H1 (cell line): ENCODE data around the gene VMP1. TPM values are rescaled to one million over a fixed set of nuclear protein-coding genes. Genes with fewer than 3 reads are reported as not detected.

ENCODE experiments used
- CTCF ChIA-PET: fragments of 300-600 bp; sonication (Branson Sonifier 250); formaldehyde crosslinking; loops from one replicate; lab custom pipeline; 2021; ENCODE audit not compliant: partially characterized antibody; lab: Charles Lee
- POLR2A ChIA-PET: fragments of 300-600 bp; sonication (Branson Sonifier 250); formaldehyde crosslinking; loops from one replicate; lab custom pipeline; 2021; ENCODE audit warnings: inconsistent platforms; ENCODE audit not compliant: partially characterized antibody; lab: Charles Lee
- DNase-seq, 2 experiments: peaks; one replicate each; pipeline versions ENCODE4 v3.0.0 to v3.0.0-alpha.2; 2010 to 2022; ENCODE audit warnings: low spot score in 2 of 2, low read depth in 1 of 2, mixed read lengths in 1 of 2
- FAIRE-seq: peaks from 2 replicates; lab custom pipeline; 2011; peaks lifted over from hg19 to GRCh38; lab: Jason Lieb, UNC
- H2AFZ ChIP-seq: 2 replicates; pipeline ENCODE4 v1.8.1; 2012; ENCODE audit warnings: low read length, inconsistent platforms
- H2AK5ac ChIP-seq: 2 replicates; pipeline ENCODE4 v1.6.1; 2013; ENCODE audit warnings: low read depth, low read length
- H2BK120ac ChIP-seq: replicated peaks from 2 replicates; pipeline ENCODE3; 2013; ENCODE audit warnings: low read depth, low read length, inconsistent platforms
- H2BK12ac ChIP-seq: 2 replicates; pipeline ENCODE4 v1.6.1; 2013; ENCODE audit warnings: low read depth, low read length
- H2BK15ac ChIP-seq: 2 replicates; pipeline ENCODE4 v1.6.1; 2013; ENCODE audit warnings: low read length
- H2BK20ac ChIP-seq: 2 replicates; pipeline ENCODE4 v1.6.1; 2013; ENCODE audit warnings: low read length
- H2BK5ac ChIP-seq: 2 replicates; pipeline ENCODE4 v1.6.1; 2013; ENCODE audit warnings: low read depth, low read length
- H3K14ac ChIP-seq: 2 replicates; pipeline ENCODE4 v1.6.1; 2013; ENCODE audit warnings: inconsistent platforms; ENCODE audit not compliant: insufficient read length
- H3K18ac ChIP-seq: 2 replicates; pipeline ENCODE4 v1.6.1; 2013; ENCODE audit warnings: low read length; ENCODE audit errors: extremely low read depth
- H3K23ac ChIP-seq: 2 replicates; pipeline ENCODE4 v1.6.1; 2013; ENCODE audit warnings: inconsistent platforms; ENCODE audit not compliant: insufficient read length
- H3K23me2 ChIP-seq: 2 replicates; pipeline ENCODE4 v1.6.1; 2013; ENCODE audit warnings: low read depth, low read length
- H3K27ac ChIP-seq: 2 replicates; pipeline ENCODE4 v1.6.1; 2011; ENCODE audit warnings: low read depth, low read length, inconsistent platforms
- H3K27me3 ChIP-seq, 4 experiments: replicated peaks in 1 of 4; 1 replicate in 1 of 4; 2 replicates in 3 of 4; pipeline versions ENCODE4 v1.6.1 to v1.8.1; 2011 to 2013; ENCODE audit warnings: low read length in 3 of 4, mild to moderate bottlenecking in 3 of 4, inconsistent platforms in 2 of 4, mixed read lengths in 2 of 4, moderate library complexity in 1 of 4; ENCODE audit not compliant: control insufficient read depth in 3 of 4, insufficient read depth in 3 of 4; ENCODE audit errors: extremely low read depth in 1 of 4
- H3K36me3 ChIP-seq, 4 experiments: 2 replicates each; pipeline versions ENCODE4 v1.6.1 to v1.8.1; 2011 to 2013; ENCODE audit warnings: mild to moderate bottlenecking in 4 of 4, low read length in 3 of 4, moderate library complexity in 2 of 4, control low read depth in 1 of 4, inconsistent platforms in 1 of 4; ENCODE audit not compliant: insufficient read depth in 4 of 4, control insufficient read depth in 2 of 4
- H3K4ac ChIP-seq: replicated peaks from 2 replicates; pipeline ENCODE3; 2013; ENCODE audit warnings: low read length, low read depth, mixed read lengths, inconsistent platforms; ENCODE audit not compliant: insufficient read length
- H3K4me1 ChIP-seq, 4 experiments: replicated peaks in 1 of 4; 1 replicate in 1 of 4; 2 replicates in 3 of 4; pipeline versions ENCODE4 v1.6.1 to v1.8.1; 2011 to 2013; ENCODE audit warnings: low read length in 3 of 4, inconsistent platforms in 2 of 4, mixed read lengths in 1 of 4; ENCODE audit not compliant: insufficient read depth in 4 of 4, control insufficient read depth in 3 of 4
- H3K4me2 ChIP-seq, 2 experiments: 2 replicates each; pipeline versions ENCODE4 v1.6.1 to v1.8.1; 2011 to 2013; ENCODE audit warnings: low read depth in 2 of 2, low read length in 2 of 2, control low read depth in 1 of 2, inconsistent platforms in 1 of 2, mild to moderate bottlenecking in 1 of 2; ENCODE audit not compliant: insufficient read depth in 1 of 2
- H3K4me3 ChIP-seq, 4 experiments: fragments of 200-600, 300-600 bp in 1 of 4; sonication (generic), shearing (Covaris generic), sonication (Bioruptor Twin) in 1 of 4; 2 replicates each; pipeline versions ENCODE4 v1.5.1 to v1.8.1; 2011 to 2016; ENCODE audit warnings: low read length in 4 of 4, low read depth in 3 of 4, control low read depth in 2 of 4, inconsistent platforms in 2 of 4, mild to moderate bottlenecking in 2 of 4, mixed read lengths in 1 of 4, moderate library complexity in 1 of 4; ENCODE audit not compliant: insufficient read depth in 2 of 4; ENCODE audit errors: extremely low read depth in 1 of 4
- H3K56ac ChIP-seq: replicated peaks from 2 replicates; pipeline ENCODE3; 2013; ENCODE audit warnings: low read depth, mild to moderate bottlenecking, mixed read lengths, low read length, inconsistent platforms; ENCODE audit not compliant: insufficient read length
- H3K79me1 ChIP-seq: 2 replicates; pipeline ENCODE4 v1.6.1; 2013; ENCODE audit warnings: low read depth, low read length, control low read depth
- H3K79me2 ChIP-seq, 2 experiments: 2 replicates each; pipeline versions ENCODE4 v1.6.1 to v1.8.1; 2012 to 2013; ENCODE audit warnings: low read length in 2 of 2, mild to moderate bottlenecking in 2 of 2, inconsistent platforms in 1 of 2; ENCODE audit not compliant: insufficient read depth in 2 of 2, control insufficient read depth in 1 of 2
- H3K9ac ChIP-seq, 4 experiments: replicated peaks in 1 of 4; 1 replicate in 1 of 4; 2 replicates in 3 of 4; pipeline versions ENCODE4 v1.6.1 to v1.8.1; 2011 to 2013; ENCODE audit warnings: low read depth in 3 of 4, low read length in 3 of 4, control low read depth in 2 of 4, mild to moderate bottlenecking in 2 of 4, moderate library complexity in 2 of 4, inconsistent platforms in 1 of 4; ENCODE audit errors: extremely low read depth in 1 of 4
- H3K9me3 ChIP-seq, 2 experiments: 2 replicates each; pipeline versions ENCODE4 v1.6.1 to v1.8.1; 2012 to 2013; ENCODE audit warnings: mild to moderate bottlenecking in 2 of 2, moderate library complexity in 2 of 2, control low read depth in 1 of 2, inconsistent platforms in 1 of 2, low read depth in 1 of 2, low read length in 1 of 2, mixed read lengths in 1 of 2; ENCODE audit not compliant: insufficient read depth in 2 of 2
- H4K20me1 ChIP-seq, 2 experiments: replicated peaks in 1 of 2; 2 replicates each; pipeline versions ENCODE3 to v1.8.1; 2011 to 2013; ENCODE audit warnings: inconsistent platforms in 2 of 2, low read length in 2 of 2, mild to moderate bottlenecking in 1 of 2; ENCODE audit not compliant: insufficient read depth in 2 of 2, control insufficient read depth in 1 of 2
- H4K5ac ChIP-seq: 2 replicates; pipeline ENCODE4 v1.6.1; 2013; ENCODE audit warnings: low read length, low read depth, mixed read lengths, inconsistent platforms; ENCODE audit not compliant: insufficient read length
- H4K8ac ChIP-seq: 2 replicates; pipeline ENCODE4 v1.8.0; 2013; ENCODE audit warnings: mild to moderate bottlenecking, moderate library complexity, low read length, inconsistent platforms; ENCODE audit not compliant: insufficient read depth; ENCODE audit errors: extremely low read depth
- H4K91ac ChIP-seq: replicated peaks from 2 replicates; pipeline ENCODE3; 2013; ENCODE audit warnings: low read length, mixed read lengths, inconsistent platforms; ENCODE audit not compliant: insufficient read length
- ATF2 ChIP-seq: IDR thresholded peaks from 2 replicates; pipeline ENCODE4 v1.6.1; 2012; ENCODE audit warnings: low read length, inconsistent platforms
- BACH1 ChIP-seq: IDR thresholded peaks from 2 replicates; pipeline ENCODE4 v1.6.1; 2012; ENCODE audit warnings: low read length, improper control_type of control experiment
- CBX5 ChIP-seq: fragments of 300-800, 300-1000 bp; sonication (generic); IDR thresholded peaks from 2 replicates; pipeline ENCODE4 v1.7.1; 2016; ENCODE audit warnings: antibody characterized with exemption, low read length, low read depth
- CHD1 ChIP-seq: IDR thresholded peaks from 2 replicates; pipeline ENCODE4 v1.6.1; 2012; ENCODE audit warnings: low read depth, low read length, improper control_type of control experiment
- CHD2 ChIP-seq: IDR thresholded peaks from 2 replicates; pipeline ENCODE4 v1.6.1; 2012; ENCODE audit warnings: low read length, improper control_type of control experiment
- EZH2 ChIP-seq: fragments of 200-600 bp; sonication (generic); IDR thresholded peaks from 2 replicates; pipeline ENCODE4 v1.7.1; 2012; ENCODE audit warnings: low read depth, mild to moderate bottlenecking, moderate library complexity, low read length, inconsistent platforms; ENCODE audit not compliant: severe bottlenecking
- GTF2F1 ChIP-seq: IDR thresholded peaks from 2 replicates; pipeline ENCODE4 v1.6.1; 2012; ENCODE audit warnings: low read depth, low read length, improper control_type of control experiment, borderline replicate concordance
- KDM1A ChIP-seq: fragments of 200-600, 300-600 bp; sonication (generic); IDR thresholded peaks from 2 replicates; pipeline ENCODE4 v1.7.1; 2016; ENCODE audit warnings: mild to moderate bottlenecking, low read length, borderline replicate concordance
- KDM5A ChIP-seq: fragments of 200-600 bp; IDR thresholded peaks from 2 replicates; pipeline ENCODE4 v1.7.1; 2012; ENCODE audit warnings: mild to moderate bottlenecking, low read length, inconsistent platforms, mixed read lengths
- MAFK ChIP-seq: IDR thresholded peaks from 2 replicates; pipeline ENCODE4 v1.6.1; 2012; ENCODE audit warnings: low read depth, mild to moderate bottlenecking, improper control_type of control experiment, low read length
- SIN3A ChIP-seq, 2 experiments: IDR thresholded peaks in 1 of 2; conservative IDR thresholded peaks in 1 of 2; 2 replicates each; pipeline ENCODE4 v1.6.1; 2011 to 2012; ENCODE audit warnings: low read length in 2 of 2, improper control_type of control experiment in 1 of 2, low read depth in 1 of 2, mild to moderate bottlenecking in 1 of 2
- TCF12 ChIP-seq: IDR thresholded peaks from 2 replicates; pipeline ENCODE4 v1.6.1; 2011; ENCODE audit warnings: low read depth, mild to moderate bottlenecking, low read length
- TEAD4 ChIP-seq: IDR thresholded peaks from 2 replicates; pipeline ENCODE4 v1.6.1; 2012; ENCODE audit warnings: low read depth, low read length, inconsistent platforms, mixed read lengths
- WGBS, 2 experiments: shearing (Covaris generic) in 1 of 2; methylation state at CpG; one replicate each; pipeline versions ENCODE4 v1.1.6 to v1.1.7; 2013 to 2015; ENCODE audit warnings: low lambda C conversion rate in 2 of 2, mixed read lengths in 2 of 2, inconsistent platforms in 1 of 2, low coverage in 1 of 2, missing lambda C conversion rate in 1 of 2; ENCODE audit not compliant: insufficient replicate concordance in 2 of 2, insufficient coverage in 1 of 2, insufficient read length in 1 of 2; ENCODE audit errors: extremely low coverage in 1 of 2, missing lambda C conversion rate in 1 of 2; 5-methylcytosine and 5-hydroxymethylcytosine counted together
- polyA plus RNA-seq, 7 experiments: library from polyadenylated mRNA; depleted of rRNA in 3 of 7; stranded (reverse) in 5 of 7; unstranded in 2 of 7; fragments of >200 nt in 5 of 7; fragments of 200-250 nt in 2 of 7; gene quantifications; 1 replicate in 5 of 7; 2 replicates in 1 of 7; 4 replicates in 1 of 7; pipeline versions ENCODE4 v1.2.1 to v1.2.3, GENCODE V29; 2011 to 2013; ENCODE audit warnings: missing spikeins in 2 of 7, mixed read lengths in 2 of 7
- total RNA-seq: library from RNA; stranded (reverse); fragmentation: NEBNext Ultra II Directional; extraction: Animal tissue kit (Norgen Biotek cat#: 25700); gene quantifications from 2 replicates; pipeline ENCODE4 v1.2.1, GENCODE V29; 2021

Gene VMP1
- total and polyA plus RNA-seq, 2 of the 8 experiments (the other 6 are each of a cell fraction or from before 2014, with no cell fraction given) = 45.0 to 92.7 TPM

- no peak for FAIRE-seq
- H4K8ac ChIP-seq = no peak overlapping the region
- H3K23ac ChIP-seq = no peak overlapping the region
- POLR2A ChIA-PET = interaction anchor here (0.6 kb wide), 1 partner anchor 370 kb away, joined by 4 read pairs; no protein-coding TSS in a partner anchor
- H3K23me2 ChIP-seq = no peaks in the 10 kb centered on the region
- H3K9ac ChIP-seq = no peak overlapping the region
- H3K79me2 ChIP-seq = no peaks in the 10 kb centered on the region
- no peak overlapping the region for H2BK120ac ChIP-seq
- H3K18ac ChIP-seq = no peak overlapping the region
- WGBS, 2 experiments = 93% methylated on average over 7 of the region's 7 CpGs; no CpG with 5 or more reads in 1 of the 2 experiments
- H3K36me3 ChIP-seq = peaks cover 20 to 95% (median 70%) of the 10 kb centered on the region in 4 experiments
- no peak overlapping the region for H3K4me3 ChIP-seq
- no peak overlapping the region for H2BK20ac ChIP-seq
- H2BK12ac ChIP-seq = no peak overlapping the region
- H2BK5ac ChIP-seq = no peak overlapping the region
- DNase-seq = no peak
- no peaks in the 10 kb centered on the region for H3K27me3 ChIP-seq
- no peak overlapping the region for H4K91ac ChIP-seq
- H4K20me1 ChIP-seq = peaks cover 2% of the 10 kb centered on the region in 2 experiments
- no peak overlapping the region for H2AFZ ChIP-seq
- H3K4me1 ChIP-seq = no peaks in the 10 kb centered on the region
- no peak overlapping the region for H3K56ac ChIP-seq
- TF ChIP-seq CHD2 (no peak), CBX5 (no peak), SIN3A (conservative IDR thresholded peaks at IDR 0.05 in 1 of 2, IDR thresholded peaks at IDR 0.05 in 1 of 2; ENCODE audit: low read depth in 1 of 2, low read length in 2 of 2) (no peak), ATF2 (no peak), KDM5A (no peak), CHD1 (no peak), GTF2F1 (no peak), MAFK (no peak), KDM1A (no peak), TEAD4 (no peak), TCF12 (no peak), EZH2 (no peak), BACH1 (no peak)
- CTCF ChIA-PET = interaction anchor here (0.6 to 1.1 kb wide), 3 partner anchors 68 to 1546 kb away, joined by 3 to 4 read pairs (median 3); no protein-coding TSS in a partner anchor
- H3K79me1 ChIP-seq = no peaks in the 10 kb centered on the region
- no peak overlapping the region for H4K5ac ChIP-seq
- H2AK5ac ChIP-seq = no peak overlapping the region
- no peak overlapping the region for H2BK15ac ChIP-seq
- no peaks in the 10 kb centered on the region for H3K9me3 ChIP-seq
- no peak overlapping the region for H3K14ac ChIP-seq
- H3K4ac ChIP-seq = no peak overlapping the region
- no peak overlapping the region for H3K27ac ChIP-seq
- H3K4me2 ChIP-seq = no peak overlapping the region
Measured at GRCh38 chr17:59676716-59677115, 30.7 kb upstream of the VMP1 start.
